HepG2 (cell line): ENCODE data around the gene ERMAP. TPM values are rescaled to one million over a fixed set of nuclear protein-coding genes. Genes with fewer than 3 reads are reported as not detected.

ENCODE experiments used
- BHLHE40 ChIP-seq: IDR thresholded peaks from 2 replicates; pipeline ENCODE4 v1.6.1; 2011; ENCODE audit warnings: low read length, improper control_type of control experiment
- CREB3 ChIP-seq: sonication (generic); formaldehyde crosslinking; IDR thresholded peaks from 2 replicates; pipeline ENCODE4 v1.5.0; 2020; ENCODE audit warnings: missing genetic modification reagents
- MAX ChIP-seq: IDR thresholded peaks from 2 replicates; pipeline ENCODE4 v1.6.1; 2012; ENCODE audit warnings: inconsistent platforms
- MNT ChIP-seq: fragments of 450-650 bp; IDR thresholded peaks from 2 replicates; pipeline ENCODE4 v1.6.1; 2016
- NCOA5 ChIP-seq: sonication (generic); formaldehyde crosslinking; IDR thresholded peaks from 2 replicates; pipeline ENCODE4 v1.4.0; 2020; ENCODE audit warnings: missing genetic modification reagents
- NCOR1 ChIP-seq: fragments of 200-600 bp; sonication (generic); IDR thresholded peaks from 2 replicates; pipeline ENCODE4 v1.7.0; 2017; ENCODE audit warnings: antibody characterized with exemption, low read length, borderline replicate concordance
- PCBP1 ChIP-seq: fragments of 200-400 bp; formaldehyde crosslinking; IDR thresholded peaks from 2 replicates; pipeline ENCODE4 v1.6.1; 2017; ENCODE audit warnings: mild to moderate bottlenecking, low read depth, low read length, borderline replicate concordance
- PHB2 ChIP-seq: fragments of 450-650 bp; IDR thresholded peaks from 2 replicates; pipeline ENCODE4 v1.6.1; 2018; ENCODE audit not compliant: partially characterized antibody
- RBM39 ChIP-seq: fragments of 200-400 bp; formaldehyde crosslinking; IDR thresholded peaks from one replicate; pipeline ENCODE4 v1.6.1; 2018; ENCODE audit warnings: antibody characterized with exemption, mild to moderate bottlenecking, low read depth, low read length; ENCODE audit not compliant: poor library complexity, severe bottlenecking
- SNAPC4 ChIP-seq: sonication (generic); formaldehyde crosslinking; IDR thresholded peaks from 2 replicates; pipeline ENCODE4 v1.4.0; 2020; ENCODE audit warnings: mild to moderate bottlenecking, missing genetic modification reagents
- SRSF1 ChIP-seq: fragments of 200-400 bp; formaldehyde crosslinking; optimal IDR thresholded peaks from 2 replicates; pipeline ENCODE3; 2017; ENCODE audit warnings: mild to moderate bottlenecking, low read depth, low read length, moderate library complexity
- TAF15 ChIP-seq: fragments of 200-400 bp; formaldehyde crosslinking; IDR thresholded peaks from one replicate; pipeline ENCODE4 v1.6.1; 2018; ENCODE audit warnings: mild to moderate bottlenecking, low read depth, low read length; ENCODE audit not compliant: poor library complexity, severe bottlenecking
- THYN1 ChIP-seq: sonication (generic); formaldehyde crosslinking; IDR thresholded peaks from 2 replicates; pipeline ENCODE4 v1.8.1; 2023; ENCODE audit warnings: low read depth, mild to moderate bottlenecking, moderate library complexity, missing genetic modification reagents, borderline replicate concordance
- TRIM22 ChIP-seq: fragments of 450-650 bp; IDR thresholded peaks from 2 replicates; pipeline ENCODE4 v1.6.1; 2017
- WIZ ChIP-seq: sonication (generic); formaldehyde crosslinking; IDR thresholded peaks from 2 replicates; pipeline ENCODE4 v1.5.1; 2020; ENCODE audit warnings: mild to moderate bottlenecking, missing genetic modification reagents
- ZFP82 ChIP-seq: sonication (generic); formaldehyde crosslinking; IDR thresholded peaks from 2 replicates; pipeline ENCODE4 v1.5.1; 2020; ENCODE audit warnings: mild to moderate bottlenecking, missing genetic modification reagents, borderline replicate concordance
- ZNF33B ChIP-seq: sonication (generic); formaldehyde crosslinking; IDR thresholded peaks from 2 replicates; pipeline ENCODE4 v1.5.1; 2020; ENCODE audit warnings: mild to moderate bottlenecking, missing genetic modification reagents
- ZNF563 ChIP-seq: sonication (generic); formaldehyde crosslinking; IDR thresholded peaks from 2 replicates; pipeline ENCODE4 v1.8.0; 2022; ENCODE audit warnings: mild to moderate bottlenecking, moderate library complexity, missing genetic modification reagents
- ZNF777 ChIP-seq: sonication (generic); formaldehyde crosslinking; IDR thresholded peaks from 2 replicates; pipeline ENCODE4 v1.4.0; 2020; ENCODE audit warnings: missing genetic modification reagents
- ZNF788 ChIP-seq: sonication (generic); formaldehyde crosslinking; IDR thresholded peaks from 2 replicates; pipeline ENCODE4 v1.5.0; 2020; ENCODE audit warnings: mild to moderate bottlenecking, missing genetic modification reagents, borderline replicate concordance
- polyA plus RNA-seq, 8 experiments: library from polyadenylated mRNA; depleted of rRNA in 3 of 8; stranded (reverse) in 7 of 8; unstranded in 1 of 8; fragments of >200 nt; fragmentation: Illumina TruSeq in 4 of 8; extraction: Trizol in 4 of 8; gene quantifications; 2 replicates each; pipeline versions ENCODE4 v1.2.1 to v1.2.3, GENCODE V29; 2011 to 2016; ENCODE audit warnings: low read depth in 4 of 8, missing spikeins in 1 of 8, mixed read lengths in 1 of 8; ENCODE audit not compliant: insufficient read depth in 1 of 8
- total RNA-seq, 5 experiments: library from RNA; depleted of rRNA; stranded (reverse); fragments of >200 nt; fragmentation: Illumina TruSeq; extraction: Trizol; gene quantifications; 2 replicates each; pipeline ENCODE4 v1.2.3, GENCODE V29; 2016; ENCODE audit warnings: low read depth in 1 of 5

ERMAP gene
- total and polyA plus RNA-seq, 2 of the 13 experiments (the other 11 are each of a cell fraction or from before 2014, with no cell fraction given) = 2.2 to 4.4 TPM

- TF ChIP-seq THYN1 (CRISPR knock-in tag) (no peak), CREB3 (peak; percentile 43; the same call in 1 of the 2 replicates), SRSF1 (no peak), NCOA5 (no peak), MNT (no peak), MAX (peak; percentile 54; the same call in 1 of the 2 replicates), SNAPC4 (CRISPR knock-in tag) (no peak), RBM39 (peak; percentile 64), ZNF33B (CRISPR knock-in tag) (no peak), ZNF788 (0 out of 2 replicates have a peak, but pooled peaks have one; percentile 63), PCBP1 (no peak), NCOR1 (no peak; the same call in 1 of the 2 replicates), PHB2 (no peak), ZNF777 (CRISPR knock-in tag) (peak; percentile 38; the same call in 1 of the 2 replicates), WIZ (CRISPR knock-in tag) (no peak), BHLHE40 (no peak), TRIM22 (no peak), ZFP82 (CRISPR knock-in tag) (no peak), ZNF563 (CRISPR knock-in tag) (no peak), TAF15 (no peak)
Observed at GRCh38 chr1:42816585-42817439, at the start of gene ERMAP, which contains the start of gene SVBP (continued).
